ENCODE results near the gene CDCA7L. TPM values are rescaled to one million over a fixed set of nuclear protein-coding genes. Genes with fewer than 3 reads are reported as not detected.

Gene CDCA7L
- total RNA-seq, 1 donor, result 31.5 TPM

DNA sequence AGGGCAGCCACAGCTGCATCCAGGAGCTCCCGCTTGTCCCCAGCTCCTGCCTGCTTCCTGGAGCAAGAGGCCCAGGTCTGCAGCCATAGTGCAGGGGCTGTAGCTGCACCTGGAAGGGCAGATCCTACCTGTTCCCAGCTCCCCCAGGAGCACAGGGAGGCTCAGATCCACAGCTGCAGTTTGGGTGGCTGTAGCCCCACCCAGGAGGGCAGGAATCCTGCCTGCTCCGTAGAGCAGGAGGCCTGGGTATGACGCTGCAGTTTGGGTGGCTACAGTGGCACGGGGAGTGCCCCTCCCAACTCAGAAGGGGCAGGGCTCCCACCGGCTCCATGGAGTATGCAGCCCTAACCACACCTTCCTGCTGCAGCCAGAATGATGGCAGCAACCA, 26.7 kb upstream of the CDCA7L start:
- no peak overlapping the region for H3K4me3 ChIP-seq (ENCODE audit: low read depth, low read length)
- DNase-seq (ENCODE audit: low read depth), result no peak
- TF ChIP-seq, protein P1, sequence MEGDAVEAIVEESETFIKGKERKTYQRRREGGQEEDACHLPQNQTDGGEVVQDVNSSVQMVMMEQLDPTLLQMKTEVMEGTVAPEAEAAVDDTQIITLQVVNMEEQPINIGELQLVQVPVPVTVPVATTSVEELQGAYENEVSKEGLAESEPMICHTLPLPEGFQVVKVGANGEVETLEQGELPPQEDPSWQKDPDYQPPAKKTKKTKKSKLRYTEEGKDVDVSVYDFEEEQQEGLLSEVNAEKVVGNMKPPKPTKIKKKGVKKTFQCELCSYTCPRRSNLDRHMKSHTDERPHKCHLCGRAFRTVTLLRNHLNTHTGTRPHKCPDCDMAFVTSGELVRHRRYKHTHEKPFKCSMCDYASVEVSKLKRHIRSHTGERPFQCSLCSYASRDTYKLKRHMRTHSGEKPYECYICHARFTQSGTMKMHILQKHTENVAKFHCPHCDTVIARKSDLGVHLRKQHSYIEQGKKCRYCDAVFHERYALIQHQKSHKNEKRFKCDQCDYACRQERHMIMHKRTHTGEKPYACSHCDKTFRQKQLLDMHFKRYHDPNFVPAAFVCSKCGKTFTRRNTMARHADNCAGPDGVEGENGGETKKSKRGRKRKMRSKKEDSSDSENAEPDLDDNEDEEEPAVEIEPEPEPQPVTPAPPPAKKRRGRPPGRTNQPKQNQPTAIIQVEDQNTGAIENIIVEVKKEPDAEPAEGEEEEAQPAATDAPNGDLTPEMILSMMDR (IDR thresholded peaks at IDR 0.05; ENCODE audit: insufficient read depth, low read depth, low read length), result no peak

DNA sequence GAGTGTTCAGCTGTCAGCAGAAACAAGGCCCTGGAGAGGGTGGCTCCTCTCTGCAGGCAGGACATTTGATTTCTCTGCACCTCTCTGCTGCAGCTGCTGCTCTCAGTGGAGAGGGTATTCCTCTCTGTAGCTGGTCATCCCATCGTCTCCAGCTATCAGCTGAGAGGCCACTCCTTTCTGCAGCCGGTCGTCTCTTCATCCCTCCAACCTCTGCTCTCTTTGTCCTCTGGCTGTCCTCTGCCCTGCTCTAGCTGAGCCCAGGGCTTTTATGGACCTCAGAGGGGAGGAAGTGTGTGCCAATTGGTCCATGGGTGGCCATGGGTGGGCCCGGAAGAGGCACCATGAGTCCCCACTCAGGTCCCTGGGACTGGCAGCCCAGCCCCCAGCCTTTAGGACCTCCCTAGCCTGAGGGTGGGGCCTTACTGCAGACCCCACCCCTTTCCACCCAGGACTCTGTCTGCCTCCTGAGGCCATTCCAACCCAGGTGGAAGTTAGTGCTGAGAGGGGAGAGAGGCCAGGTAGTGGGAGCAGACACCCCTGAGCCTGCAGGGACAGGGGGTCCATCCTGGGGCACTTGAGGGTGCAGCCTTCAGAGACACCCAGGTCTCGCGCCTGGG, 26.2 kb upstream of the CDCA7L start:
- DNase-seq (ENCODE audit: low read depth), result no peak
- no peak overlapping the region for H3K4me3 ChIP-seq (ENCODE audit: low read depth, low read length)
- TF ChIP-seq, protein P1 (IDR thresholded peaks at IDR 0.05; ENCODE audit: insufficient read depth, low read depth, low read length), result no peak

GRCh38 chr7:21969822-21970221, 24.1 kb upstream of the CDCA7L start:
- TF ChIP-seq, protein P1 (IDR thresholded peaks at IDR 0.05; ENCODE audit: insufficient read depth, low read depth, low read length), result no peak
- DNase-seq (ENCODE audit: low read depth), result no peak
- no peak overlapping the region for H3K4me3 ChIP-seq (ENCODE audit: low read depth, low read length)

DNA sequence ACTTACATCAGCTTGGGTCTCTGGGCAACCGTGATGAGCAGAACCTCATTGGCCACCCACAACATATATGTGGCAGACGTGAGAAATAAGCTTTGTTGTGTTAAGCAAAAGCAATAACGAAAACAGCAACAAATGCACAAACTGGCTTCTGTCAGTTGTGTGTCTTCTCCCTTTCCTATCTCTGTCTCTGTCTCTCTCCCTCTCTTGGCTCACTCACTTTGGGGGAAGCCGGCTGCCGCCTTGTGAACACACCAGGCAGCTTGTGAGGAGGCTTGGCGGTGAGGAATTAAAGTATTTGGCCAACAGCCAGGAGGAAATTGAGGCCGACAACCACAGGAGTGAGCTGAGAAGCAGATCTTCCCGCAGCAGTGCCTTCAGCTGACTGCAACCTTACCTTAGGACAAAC, 21.9 kb upstream of the CDCA7L start:
- no peak for DNase-seq (ENCODE audit: low read depth)
- no peak overlapping the region for H3K4me3 ChIP-seq (ENCODE audit: low read depth, low read length)
- TF ChIP-seq, protein P1 (IDR thresholded peaks at IDR 0.05; ENCODE audit: insufficient read depth, low read depth, low read length), result no peak

- DNase-seq (ENCODE audit: low read depth), result no peak
These were observed 20.6 kb upstream of the CDCA7L start for GRCh38 chr7:21966271-21966670.

GRCh38 chr7:21965291-21965690, 19.6 kb upstream of the CDCA7L start:
- H3K4me3 ChIP-seq (ENCODE audit: low read depth, low read length), result no peak overlapping the region
- peak; percentile 95 for DNase-seq (ENCODE audit: low read depth)
- TF ChIP-seq, protein P1 (IDR thresholded peaks at IDR 0.05; ENCODE audit: insufficient read depth, low read depth, low read length), result no peak

More at GRCh38 chr7:21966271-21966670, 20.6 kb upstream of the CDCA7L start:
- no peak overlapping the region for H3K4me3 ChIP-seq (ENCODE audit: low read depth, low read length)
- TF ChIP-seq, protein P1 (IDR thresholded peaks at IDR 0.05; ENCODE audit: insufficient read depth, low read depth, low read length), result no peak

- no peak for DNase-seq (ENCODE audit: low read depth)
- H3K4me3 ChIP-seq (ENCODE audit: low read depth, low read length), result no peak overlapping the region
- TF ChIP-seq, protein P1 (IDR thresholded peaks at IDR 0.05; ENCODE audit: insufficient read depth, low read depth, low read length), result no peak
These were observed 17.0 kb upstream of the CDCA7L start for GRCh38 chr7:21962677-21963076.
